Activated CD8-positive, alpha-beta T cell treated with anti-CD3 and anti-CD28 coated beads for 36 hours (primary cell): ENCODE results near the gene ANKS3. TPM values are rescaled to one million over a fixed set of nuclear protein-coding genes. Genes with fewer than 3 reads are reported as not detected.

Source experiments
- ATAC-seq: fragments of 200-7000 bp; cut with Tn5 transposase; one replicate; pipeline ENCODE4 v1.10.0; 2021; ENCODE audit warnings: mild to moderate bottlenecking, moderate library complexity
- CTCF ChIA-PET: fragments of 350-600 bp; sonication (Branson Sonifier 250); formaldehyde crosslinking; loops from one replicate; lab custom pipeline; 2021; ENCODE audit warnings: antibody characterized with exemption; lab: Charles Lee
- POLR2A ChIA-PET: fragments of 350-600 bp; sonication (Branson Sonifier 250); formaldehyde crosslinking; loops from one replicate; lab custom pipeline; 2021; ENCODE audit warnings: antibody characterized with exemption; lab: Charles Lee
- DNase-seq: peaks from one replicate; pipeline ENCODE4 v3.0.0-alpha.2; 2020
- H3K27ac Mint-ChIP-seq: one replicate; pipeline ENCODE4 v1.8.0; 2021; ENCODE audit warnings: mild to moderate bottlenecking, mixed read lengths
- H3K27me3 Mint-ChIP-seq: one replicate; pipeline ENCODE4 v1.8.0; 2021; ENCODE audit warnings: mixed read lengths
- H3K36me3 Mint-ChIP-seq: one replicate; pipeline ENCODE4 v1.8.0; 2021; ENCODE audit warnings: low read depth, mixed read lengths
- H3K4me1 Mint-ChIP-seq: one replicate; pipeline ENCODE4 v1.8.0; 2021; ENCODE audit warnings: low read depth, mixed read lengths
- H3K4me3 Mint-ChIP-seq: one replicate; pipeline ENCODE4 v1.8.0; 2021; ENCODE audit warnings: mild to moderate bottlenecking, moderate library complexity, mixed read lengths
- H3K9me3 Mint-ChIP-seq: one replicate; pipeline ENCODE4 v1.8.0; 2021; ENCODE audit warnings: mixed read lengths
- CTCF ChIP-seq: fragments of 200-600 bp; IDR thresholded peaks from one replicate; pipeline ENCODE4 v1.8.0; 2022; ENCODE audit warnings: antibody characterized with exemption, mild to moderate bottlenecking
- intact Hi-C: fragments of 100-400 bp; cut with micrococcal nuclease; formaldehyde crosslinking; loops from one replicate; pipeline ENCODE4 v1.10.0; 2022
- total RNA-seq, 2 experiments: library from RNA; stranded (reverse); gene quantifications; one replicate each; pipeline ENCODE4 v1.2.3, GENCODE V29; 2021

ANKS3 gene
- total RNA-seq, 2 experiments from 2014 or later = 13.0 to 13.8 TPM

- ChIA-PET CTCF (interaction anchor here (1.0 to 2.1 kb wide), 2 partner anchors 39 to 108 kb away, joined by 3 to 12 read pairs; partner anchors contain the start of gene MGRN1), POLR2A (interaction anchor here (0.8 to 1.9 kb wide), 3 partner anchors 14 to 36 kb away, joined by 3 to 10 read pairs (median 7); partner anchors contain the start of gene ZNF500)
- ATAC-seq (no peak), DNase-seq (no peak)
- Mint-ChIP-seq H3K9me3 (no peaks in the 10 kb centered on the region), H3K36me3 (peaks cover 9% of the 10 kb centered on the region), H3K4me1 (peaks cover 16% of the 10 kb centered on the region), H3K27me3 (no peaks in the 10 kb centered on the region), H3K27ac (peak overlapping the region; percentile 25), H3K4me3 (peak overlapping the region; percentile 88)
- no peak for TF ChIP-seq CTCF
- intact Hi-C loops = no loop called here
Observed at GRCh38 chr16:4733211-4733742, 794 bp downstream of the ANKS3 start.

GRCh38 chr16:4729876-4730275, 4.2 kb downstream of the ANKS3 start:
- H3K4me1 Mint-ChIP-seq = peaks cover 11% of the 10 kb centered on the region
- no peaks in the 10 kb centered on the region for H3K9me3 Mint-ChIP-seq
- intact Hi-C loops = no loop called here
- CTCF ChIA-PET = no interaction called here
- DNase-seq (no peak), ATAC-seq (no peak)
- H3K27ac Mint-ChIP-seq = no peak overlapping the region
- POLR2A ChIA-PET = interaction anchor here (1.9 kb wide), 1 partner anchor 34 kb away, joined by 4 read pairs; no protein-coding TSS in a partner anchor
- H3K36me3 Mint-ChIP-seq = peaks cover 12% of the 10 kb centered on the region
- H3K4me3 Mint-ChIP-seq = no peak overlapping the region
- no peak for TF ChIP-seq CTCF
- no peaks in the 10 kb centered on the region for H3K27me3 Mint-ChIP-seq

GRCh38 chr16:4728676-4729075, 5.4 kb downstream of the ANKS3 start:
- Mint-ChIP-seq H3K36me3 (peaks cover 13% of the 10 kb centered on the region), H3K4me1 (peaks cover 11% of the 10 kb centered on the region), H3K4me3 (no peak overlapping the region), H3K9me3 (no peaks in the 10 kb centered on the region), H3K27ac (no peak overlapping the region), H3K27me3 (no peaks in the 10 kb centered on the region)
- no peak for DNase-seq
- ChIA-PET POLR2A (interaction anchor here (0.7 kb wide), 1 partner anchor 26 kb away, joined by 3 read pairs; no protein-coding TSS in a partner anchor), CTCF (no interaction called here)
- intact Hi-C loops = no loop called here
- ATAC-seq = no peak
- no peak for TF ChIP-seq CTCF

- Mint-ChIP-seq H3K27me3 (no peaks in the 10 kb centered on the region), H3K9me3 (no peaks in the 10 kb centered on the region), H3K36me3 (peaks cover 21% of the 10 kb centered on the region), H3K4me3 (no peak overlapping the region), H3K4me1 (no peaks in the 10 kb centered on the region), H3K27ac (no peak overlapping the region)
- TF ChIP-seq CTCF = no peak
- ChIA-PET POLR2A (no interaction called here), CTCF (no interaction called here)
- ATAC-seq (no peak), DNase-seq (no peak)
- intact Hi-C loops = no loop called here
Observed at GRCh38 chr16:4726616-4727015, 7.5 kb downstream of the ANKS3 start.

GRCh38 chr16:4724661-4725270, 9.3 kb downstream of the ANKS3 start:
- ChIA-PET CTCF (interaction anchor here (1.0 kb wide), 1 partner anchor 365 kb away, joined by 3 read pairs; no protein-coding TSS in a partner anchor), POLR2A (interaction anchor here (1.4 kb wide), 1 partner anchor 10 kb away, joined by 6 read pairs; no protein-coding TSS in a partner anchor)
- no peak for TF ChIP-seq CTCF
- H3K4me3 Mint-ChIP-seq = no peak overlapping the region
- intact Hi-C loops = no loop called here
- no peak for ATAC-seq
- DNase-seq = no peak
- no peaks in the 10 kb centered on the region for H3K4me1 Mint-ChIP-seq
- H3K27me3 Mint-ChIP-seq = no peaks in the 10 kb centered on the region
- H3K9me3 Mint-ChIP-seq = no peaks in the 10 kb centered on the region
- H3K27ac Mint-ChIP-seq = no peak overlapping the region
- peaks cover 18% of the 10 kb centered on the region for H3K36me3 Mint-ChIP-seq
